GM23248 (cell line): ENCODE measurements around the gene PDZK1. TPM values are rescaled to one million over a fixed set of nuclear protein-coding genes. Genes with fewer than 3 reads are reported as not detected.

Experiments used
- DNase-seq: peaks from one replicate; pipeline ENCODE4 v3.0.0-alpha.2; 2015
- H2AFZ ChIP-seq: fragments of 200-600 bp; sonication (generic); 2 replicates; pipeline ENCODE4 v1.6.1; 2016; ENCODE audit warnings: antibody characterized with exemption
- H3F3A ChIP-seq: fragments of 200-600 bp; sonication (generic); 2 replicates; pipeline ENCODE4 v1.6.1; 2016; ENCODE audit warnings: mild to moderate bottlenecking, antibody characterized with exemption, mixed run types; ENCODE audit not compliant: insufficient read depth
- H3K27ac ChIP-seq: fragments of 200-600 bp; sonication (generic); 2 replicates; pipeline ENCODE4 v1.5.1; 2016; ENCODE audit warnings: mild to moderate bottlenecking
- H3K27me3 ChIP-seq: fragments of 200-600 bp; sonication (generic); replicated peaks from 2 replicates; pipeline ENCODE4 v1.6.1; 2016; ENCODE audit warnings: mild to moderate bottlenecking; ENCODE audit not compliant: insufficient read depth
- H3K36me3 ChIP-seq: fragments of 200-600 bp; sonication (generic); 2 replicates; pipeline ENCODE4 v1.6.1; 2016; ENCODE audit warnings: low read depth, mild to moderate bottlenecking
- H3K4me1 ChIP-seq: fragments of 200-600 bp; sonication (generic); 2 replicates; pipeline ENCODE4 v1.6.1; 2016; ENCODE audit warnings: mild to moderate bottlenecking; ENCODE audit not compliant: insufficient read depth
- H3K4me2 ChIP-seq: fragments of 200-600 bp; sonication (generic); one replicate; pipeline ENCODE4 v1.6.1; 2016; ENCODE audit warnings: mild to moderate bottlenecking; ENCODE audit not compliant: unreplicated experiment
- H3K4me3 ChIP-seq: fragments of 200-600 bp; sonication (generic); 2 replicates; pipeline ENCODE4 v1.5.1; 2016; ENCODE audit warnings: mild to moderate bottlenecking
- H3K79me2 ChIP-seq: fragments of 200-600 bp; sonication (generic); 2 replicates; pipeline ENCODE4 v1.6.1; 2016; ENCODE audit warnings: mild to moderate bottlenecking; ENCODE audit not compliant: insufficient read depth
- H3K9ac ChIP-seq: fragments of 200-600 bp; sonication (generic); 2 replicates; pipeline ENCODE4 v1.6.1; 2016; ENCODE audit warnings: mild to moderate bottlenecking
- H3K9me2 ChIP-seq: fragments of 200-600 bp; sonication (generic); 2 replicates; pipeline ENCODE4 v1.6.1; 2016; ENCODE audit warnings: mixed run types, mild to moderate bottlenecking, moderate library complexity; ENCODE audit not compliant: insufficient read depth
- H3K9me3 ChIP-seq: fragments of 200-600 bp; sonication (generic); one replicate; pipeline ENCODE4 v1.6.1; 2017; ENCODE audit warnings: low read depth
- H4K20me1 ChIP-seq: fragments of 200-600 bp; sonication (generic); 2 replicates; pipeline ENCODE4 v1.6.0; 2016; ENCODE audit not compliant: insufficient read depth
- EZH2 ChIP-seq: fragments of 200-600 bp; sonication (generic); IDR thresholded peaks from 2 replicates; pipeline ENCODE4 v1.6.1; 2018; ENCODE audit warnings: antibody characterized with exemption, mild to moderate bottlenecking; ENCODE audit not compliant: insufficient read depth, poor library complexity, severe bottlenecking
- EZH2phosphoT487 ChIP-seq: fragments of 200-600 bp; sonication (generic); IDR thresholded peaks from 2 replicates; pipeline ENCODE4 v1.6.1; 2018; ENCODE audit warnings: antibody characterized with exemption, moderate library complexity, mild to moderate bottlenecking, low read depth; ENCODE audit not compliant: insufficient read depth
- WGBS, 2 experiments: methylation state at CpG; one replicate each; pipeline ENCODE4 v1.1.6; 2015 to 2017; ENCODE audit warnings: low lambda C conversion rate in 2 of 2, low coverage in 1 of 2; ENCODE audit errors: missing lambda C conversion rate in 2 of 2; 5-methylcytosine and 5-hydroxymethylcytosine counted together
- in situ Hi-C: fragments of 300-500 bp; cut with MboI; formaldehyde crosslinking; loops from 2 replicates; pipeline ENCODE4 v1.15.0; 2020
- polyA plus RNA-seq: library from polyadenylated mRNA; unstranded; fragments of >200 nt; fragmentation: Nextera tagmentation; extraction: Ambion mirVana; gene quantifications from 2 replicates; pipeline ENCODE4 v1.2.1, GENCODE V29; 2016
- total RNA-seq: library from RNA; depleted of rRNA; stranded (reverse); fragments of >200 nt; shearing (Covaris generic); gene quantifications from 2 replicates; pipeline ENCODE4 v1.2.3, GENCODE V29; 2014; rRNA removed

PDZK1 gene
- total RNA-seq (0.63 and 0.97 TPM in 2 replicates), polyA plus RNA-seq (0.91 and 1.7 TPM in 2 replicates)

- peak within 1 kb of the TSS; percentile 30 for H3K27ac ChIP-seq
Observed at GRCh38 chr1:145707183-145707867, at the start of gene PDZK1. Gene PDZK1 (minus strand): TSS chr1:145707368. CDS start chr1:145688021, 19,347 bp downstream.

GRCh38 chr1:145751491-145752037 is 44.4 kb upstream of the PDZK1 start:
- Histone ChIP-seq H3K27me3 (no peaks in the 10 kb centered on the region), H3K4me3 (peak overlapping the region; percentile 25), H3K4me2 (peak overlapping the region; percentile 64), H3K9ac (peak overlapping the region; percentile 51), H3K79me2 (peaks cover 37% of the 10 kb centered on the region), H3K9me2 (no peaks in the 10 kb centered on the region), H3F3A (peaks cover 40% of the 10 kb centered on the region), H3K9me3 (no peaks in the 10 kb centered on the region), H3K4me1 (peaks cover 32% of the 10 kb centered on the region), H3K27ac (peak overlapping the region; percentile 76), H4K20me1 (no peaks in the 10 kb centered on the region), H2AFZ (no peak overlapping the region), H3K36me3 (peaks cover 30% of the 10 kb centered on the region)
- DNase-seq: peak; percentile 98
- in situ Hi-C loops: loop anchor here (10.0 kb wide), 1 partner anchor 103 kb away; the partner anchor contains the start of gene PIAS3
- WGBS, 2 experiments: 8 to 9% methylated on average over 5 of the region's 5 CpGs
- no peak for TF ChIP-seq EZH2
- TF ChIP-seq EZH2phosphoT487: 0 out of 2 replicates have a peak, but pooled peaks have one; percentile 59

More at GRCh38 chr1:145707183-145707867, at the start of gene PDZK1:
- H2AFZ ChIP-seq: peak within 1 kb of the TSS; percentile 36; the same call in 1 of the 2 replicates
- DNase-seq: no peak
- no peak within 1 kb of the TSS for H3K4me3 ChIP-seq
- no peaks in the 10 kb centered on the region for H3K9me2 ChIP-seq
- no peaks in the 10 kb centered on the region for H3K36me3 ChIP-seq
- peaks cover 20% of the 10 kb centered on the region for H3F3A ChIP-seq
- TF ChIP-seq EZH2: no peak
- no peak for TF ChIP-seq EZH2phosphoT487
- in situ Hi-C loops: no loop called here
- no peaks in the 10 kb centered on the region for H3K79me2 ChIP-seq
- WGBS, 2 experiments: 85 to 87% methylated on average over 9 of the region's 9 CpGs
- peaks cover 29% of the 10 kb centered on the region for H3K4me1 ChIP-seq
- no peak within 1 kb of the TSS for H3K9ac ChIP-seq
- H3K4me2 ChIP-seq: peak within 1 kb of the TSS; percentile 59
- H3K9me3 ChIP-seq: no peaks in the 10 kb centered on the region
- no peaks in the 10 kb centered on the region for H4K20me1 ChIP-seq
- no peaks in the 10 kb centered on the region; the same call in 1 of the 2 replicates for H3K27me3 ChIP-seq

GRCh38 chr1:145750426-145750825 is 43.3 kb upstream of the PDZK1 start:
- no peak for DNase-seq
- Histone ChIP-seq H3K9me2 (no peaks in the 10 kb centered on the region), H3F3A (peaks cover 40% of the 10 kb centered on the region), H3K9me3 (no peaks in the 10 kb centered on the region), H3K79me2 (peaks cover 26% of the 10 kb centered on the region), H3K36me3 (peaks cover 35% of the 10 kb centered on the region), H3K4me3 (no peak overlapping the region), H3K9ac (no peak overlapping the region), H3K27me3 (no peaks in the 10 kb centered on the region), H3K4me1 (peaks cover 32% of the 10 kb centered on the region), H3K27ac (peak overlapping the region; percentile 76), H3K4me2 (peak overlapping the region; percentile 49), H2AFZ (no peak overlapping the region), H4K20me1 (no peaks in the 10 kb centered on the region)
- WGBS, 2 experiments: 97 to 99% methylated on average over 5 of the region's 5 CpGs
- TF ChIP-seq EZH2 (no peak), EZH2phosphoT487 (no peak)
- in situ Hi-C loops: loop anchor here (10.0 kb wide), 1 partner anchor 104 kb away; the partner anchor contains the start of gene PIAS3

DNA sequence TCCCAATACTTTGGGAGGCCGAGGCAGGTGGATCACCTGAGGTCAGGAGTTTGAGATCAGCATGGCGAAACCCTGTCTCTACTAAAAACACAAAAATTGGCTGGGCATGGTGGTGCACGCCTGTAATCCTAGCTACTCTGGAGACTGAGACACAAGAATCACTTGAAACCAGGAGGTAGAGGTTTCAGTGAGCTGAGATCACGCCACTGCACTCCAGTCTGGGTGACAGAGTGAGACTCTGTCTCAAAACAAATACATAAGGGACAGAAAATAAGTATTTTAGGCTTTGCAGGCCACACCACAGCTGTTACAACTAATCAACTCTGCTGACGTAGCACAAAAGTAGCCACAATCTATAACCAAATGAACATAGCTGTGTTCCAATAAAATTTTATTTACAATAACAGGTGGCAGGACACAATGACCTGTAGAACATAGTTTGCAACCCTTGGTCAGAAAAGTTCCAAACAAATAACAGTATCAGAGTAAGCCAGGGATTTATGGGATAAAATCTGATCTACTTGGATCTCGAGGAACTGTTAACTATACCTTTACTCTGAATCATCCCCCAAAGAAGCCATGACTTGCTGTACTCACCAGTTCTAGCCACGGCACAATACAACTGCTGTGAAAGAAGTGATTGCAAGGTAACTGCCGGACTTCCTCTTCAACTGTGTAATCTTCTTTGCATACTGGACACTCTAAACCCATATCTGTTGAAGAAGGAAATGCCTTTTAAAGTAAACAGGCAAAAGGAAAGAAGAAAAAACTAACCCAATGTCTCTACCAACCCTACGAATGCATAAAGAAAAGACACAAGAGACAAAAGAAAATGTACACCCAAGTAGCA is 40.5 kb upstream of the PDZK1 start:
- 97% methylated on average over 9 of the region's 9 CpGs for WGBS, 2 experiments
- no peak overlapping the region for H3K4me3 ChIP-seq

More for the DNA sequence above, 40.5 kb upstream of the PDZK1 start:
- Histone ChIP-seq H3K4me1 (peaks cover 27% of the 10 kb centered on the region), H3K27ac (no peak overlapping the region), H3K36me3 (peaks cover 46% of the 10 kb centered on the region), H3K79me2 (no peaks in the 10 kb centered on the region), H4K20me1 (no peaks in the 10 kb centered on the region), H2AFZ (no peak overlapping the region), H3K4me2 (no peak overlapping the region), H3F3A (peaks cover 28% of the 10 kb centered on the region), H3K9me2 (no peaks in the 10 kb centered on the region), H3K27me3 (no peaks in the 10 kb centered on the region), H3K9ac (no peak overlapping the region), H3K9me3 (no peaks in the 10 kb centered on the region)
- in situ Hi-C loops: no loop called here
- no peak for DNase-seq
- TF ChIP-seq EZH2phosphoT487 (no peak), EZH2 (no peak)
